ENCODE results near the gene TEKT1. TPM values are rescaled to one million over a fixed set of nuclear protein-coding genes. Genes with fewer than 3 reads are reported as not detected.
"Not testable (repeated sequence)": the region's sequence is repeated elsewhere in the genome, so short reads cannot be mapped to it uniquely, and the experiment has no call there.

TEKT1 gene
- total RNA-seq, 1 donor from 2014 or later: 9.7 TPM

DNA sequence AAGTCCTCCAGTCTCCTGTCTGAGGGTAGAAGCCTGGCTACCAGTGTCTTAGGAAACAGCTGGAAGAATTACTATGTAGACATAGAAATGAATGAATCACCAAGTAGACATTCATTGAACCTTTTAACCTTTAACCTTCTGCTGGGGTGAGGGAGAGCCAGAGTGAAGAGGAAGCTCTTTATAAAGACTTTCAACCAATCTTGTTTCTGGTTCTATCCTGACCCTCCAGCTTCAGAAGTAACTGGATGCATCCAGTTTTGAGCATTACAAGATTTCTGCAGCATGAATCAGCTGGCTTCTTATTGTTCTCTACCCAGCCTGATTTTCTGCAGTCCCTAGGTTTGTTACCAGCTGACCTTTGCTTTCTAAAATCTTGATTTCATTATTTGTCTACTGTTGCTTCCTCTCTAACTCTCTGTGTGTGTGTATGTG is 8.5 kb downstream of the TEKT1 start:
- no peak for ATAC-seq
- intact Hi-C loops (cut with DNase I): no loop called here
- TF ChIP-seq, protein P1, sequence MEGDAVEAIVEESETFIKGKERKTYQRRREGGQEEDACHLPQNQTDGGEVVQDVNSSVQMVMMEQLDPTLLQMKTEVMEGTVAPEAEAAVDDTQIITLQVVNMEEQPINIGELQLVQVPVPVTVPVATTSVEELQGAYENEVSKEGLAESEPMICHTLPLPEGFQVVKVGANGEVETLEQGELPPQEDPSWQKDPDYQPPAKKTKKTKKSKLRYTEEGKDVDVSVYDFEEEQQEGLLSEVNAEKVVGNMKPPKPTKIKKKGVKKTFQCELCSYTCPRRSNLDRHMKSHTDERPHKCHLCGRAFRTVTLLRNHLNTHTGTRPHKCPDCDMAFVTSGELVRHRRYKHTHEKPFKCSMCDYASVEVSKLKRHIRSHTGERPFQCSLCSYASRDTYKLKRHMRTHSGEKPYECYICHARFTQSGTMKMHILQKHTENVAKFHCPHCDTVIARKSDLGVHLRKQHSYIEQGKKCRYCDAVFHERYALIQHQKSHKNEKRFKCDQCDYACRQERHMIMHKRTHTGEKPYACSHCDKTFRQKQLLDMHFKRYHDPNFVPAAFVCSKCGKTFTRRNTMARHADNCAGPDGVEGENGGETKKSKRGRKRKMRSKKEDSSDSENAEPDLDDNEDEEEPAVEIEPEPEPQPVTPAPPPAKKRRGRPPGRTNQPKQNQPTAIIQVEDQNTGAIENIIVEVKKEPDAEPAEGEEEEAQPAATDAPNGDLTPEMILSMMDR (IDR thresholded peaks at IDR 0.05): no peak

DNA sequence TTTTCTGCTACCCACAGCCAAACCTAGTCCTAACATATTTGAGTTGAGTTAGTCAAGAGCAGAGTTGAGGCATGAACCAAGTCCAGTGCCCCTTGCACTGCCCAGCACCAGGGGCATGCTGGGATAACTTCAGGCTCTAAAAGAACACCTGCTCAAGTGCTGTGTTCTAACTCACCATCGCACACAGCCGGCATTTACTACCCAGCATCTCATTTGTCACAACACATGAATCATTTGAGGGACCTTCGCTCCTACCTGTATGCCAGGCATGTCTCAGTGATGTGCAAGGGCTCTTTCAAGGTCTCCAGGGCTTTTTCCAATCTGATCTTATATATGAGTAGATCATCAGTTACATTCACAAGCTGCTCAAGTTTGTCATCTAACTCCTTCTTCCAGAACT is 12.6 kb downstream of the TEKT1 start:
- Histone ChIP-seq H3K27ac (no peak overlapping the region), H3K36me3 (no peaks in the 10 kb centered on the region), H3K27me3 (ENCODE audit: low read depth) (peaks cover 6% of the 10 kb centered on the region), H3K4me1 (no peaks in the 10 kb centered on the region), H3K4me3 (no peak overlapping the region), H3K9me3 (no peaks in the 10 kb centered on the region)
- ATAC-seq: no peak
- DNase-seq: no peak
- TF ChIP-seq, protein P1 (IDR thresholded peaks at IDR 0.05): no peak
- intact Hi-C loops (cut with DNase I): no loop called here

More for the DNA sequence above, 8.5 kb downstream of the TEKT1 start:
- DNase-seq: no peak
- Histone ChIP-seq H3K4me1 (no peaks in the 10 kb centered on the region), H3K27me3 (ENCODE audit: low read depth) (peaks cover 5% of the 10 kb centered on the region), H3K27ac (no peak overlapping the region), H3K9me3 (no peaks in the 10 kb centered on the region), H3K4me3 (no peak overlapping the region), H3K36me3 (no peaks in the 10 kb centered on the region)

DNA sequence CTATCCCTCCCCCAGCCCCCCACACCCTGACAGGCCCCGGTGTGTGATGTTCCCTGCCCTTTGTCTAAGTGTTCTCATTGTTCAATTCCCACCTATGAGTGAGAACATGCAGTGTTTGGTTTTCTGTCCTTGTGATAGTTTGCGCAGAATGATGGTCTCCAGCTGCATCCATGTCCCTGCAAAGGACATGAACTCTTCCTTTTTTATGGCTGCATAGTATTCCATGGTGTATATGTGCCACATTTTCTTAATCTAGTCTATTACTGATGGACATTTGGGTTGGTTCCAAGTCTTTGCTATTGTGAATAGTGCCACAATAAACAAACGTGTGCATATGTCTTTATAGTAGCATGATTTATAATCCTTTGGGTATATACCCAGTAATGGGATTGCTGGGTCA is 15.2 kb downstream of the TEKT1 start:
- ATAC-seq; H3K9me3 ChIP-seq; H3K4me1 ChIP-seq; H3K27me3 ChIP-seq (ENCODE audit: low read depth); H3K27ac ChIP-seq; intact Hi-C loops (cut with DNase I); H3K36me3 ChIP-seq; DNase-seq; H3K4me3 ChIP-seq: not testable (repeated sequence)

DNA sequence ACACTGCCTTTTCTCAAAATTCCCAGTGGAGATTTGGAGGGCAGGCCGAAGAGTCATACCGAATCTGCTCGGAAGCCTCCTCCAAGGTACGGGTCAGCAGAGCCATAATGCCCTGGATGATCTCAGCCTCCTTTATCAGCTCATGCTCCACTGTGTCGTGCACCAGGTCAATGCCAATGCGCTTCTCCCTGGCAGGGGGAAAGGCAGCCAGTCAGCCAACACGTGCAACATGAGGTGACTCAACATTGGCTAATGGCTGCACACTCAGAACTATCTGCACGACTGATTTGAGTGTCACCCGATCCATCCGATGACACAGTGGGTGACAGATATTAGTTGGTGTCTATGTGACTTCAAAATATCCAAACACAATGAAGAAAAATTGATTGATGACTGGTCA is 15.8 kb downstream of the TEKT1 start:
- intact Hi-C loops (cut with DNase I): no loop called here
- no peak overlapping the region for H3K27ac ChIP-seq
- DNase-seq (no peak), ATAC-seq (no peak)
- no peak overlapping the region for H3K4me3 ChIP-seq
- H3K9me3 ChIP-seq: no peaks in the 10 kb centered on the region
- no peaks in the 10 kb centered on the region for H3K4me1 ChIP-seq
- no peaks in the 10 kb centered on the region for H3K36me3 ChIP-seq
- TF ChIP-seq, protein P1 (IDR thresholded peaks at IDR 0.05): no peak
- peaks cover 6% of the 10 kb centered on the region for H3K27me3 ChIP-seq (ENCODE audit: low read depth)

DNA sequence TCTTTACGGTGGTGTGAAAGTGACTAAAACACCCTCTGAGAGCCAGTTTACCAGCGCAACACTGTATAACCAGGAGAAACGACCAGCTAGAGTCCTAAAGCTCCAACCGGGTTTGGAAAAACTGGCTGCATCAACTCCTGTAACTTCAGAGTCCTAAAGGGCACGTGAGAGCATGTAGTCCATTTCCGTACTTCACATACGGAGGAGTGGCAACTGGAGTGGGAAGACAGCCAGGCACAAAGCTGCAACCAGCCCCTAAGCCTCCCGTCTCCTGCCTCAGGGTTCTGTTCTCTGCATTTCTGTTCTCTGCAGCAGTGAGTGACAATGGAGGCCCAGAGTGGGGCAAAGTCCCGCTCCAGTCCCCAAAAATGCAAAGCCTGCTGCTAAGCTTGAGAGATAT is 19.2 kb downstream of the TEKT1 start:
- DNase-seq (no peak), ATAC-seq (no peak)
- no peak overlapping the region for H3K4me3 ChIP-seq
- no peaks in the 10 kb centered on the region for H3K36me3 ChIP-seq
- peaks cover 4% of the 10 kb centered on the region for H3K27me3 ChIP-seq (ENCODE audit: low read depth)
- no peak overlapping the region for H3K27ac ChIP-seq
- H3K4me1 ChIP-seq: no peaks in the 10 kb centered on the region
- TF ChIP-seq, protein P1 (IDR thresholded peaks at IDR 0.05): no peak
- H3K9me3 ChIP-seq: no peaks in the 10 kb centered on the region
- intact Hi-C loops (cut with DNase I): no loop called here

DNA sequence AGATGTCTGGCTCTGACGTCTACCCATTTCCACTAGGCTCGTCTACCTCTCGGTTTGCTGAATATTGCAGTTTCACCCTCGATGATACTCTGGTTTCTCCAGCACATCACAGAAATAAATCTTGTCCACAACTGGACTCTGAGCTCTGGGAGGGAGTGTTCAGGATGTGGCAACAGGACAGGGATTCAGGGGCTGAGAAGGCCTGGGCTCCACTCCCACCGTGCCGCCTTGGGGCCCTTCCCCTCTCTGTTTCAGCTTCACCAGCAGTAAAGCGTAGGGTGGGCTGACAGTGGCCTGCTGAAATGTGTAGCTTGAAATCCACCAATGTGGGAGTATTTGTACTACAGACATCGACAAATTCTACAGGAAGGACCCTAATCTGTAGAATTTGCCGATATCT is 20.0 kb downstream of the TEKT1 start:
- Histone ChIP-seq H3K4me1 (no peaks in the 10 kb centered on the region), H3K27ac (no peak overlapping the region), H3K4me3 (no peak overlapping the region), H3K36me3 (no peaks in the 10 kb centered on the region), H3K27me3 (ENCODE audit: low read depth) (peaks cover 4% of the 10 kb centered on the region), H3K9me3 (no peaks in the 10 kb centered on the region)
- intact Hi-C loops (cut with DNase I): no loop called here
- ATAC-seq (no peak), DNase-seq (no peak)
- TF ChIP-seq, protein P1 (IDR thresholded peaks at IDR 0.05): no peak
